ENCODE data around the gene RAB36.

- TF ChIP-seq CTCF (IDR thresholded peaks at IDR 0.05) (no peak), POLR2A (IDR thresholded peaks at IDR 0.05) (no peak), EP300 (IDR thresholded peaks at IDR 0.05) (no peak)
Measured at GRCh38 chr22:23161574-23161973, 16.3 kb downstream of the RAB36 start.

Measured in ovary (tissue), 3 donors.